ENCODE measurements around the gene PXMP4.

DNA sequence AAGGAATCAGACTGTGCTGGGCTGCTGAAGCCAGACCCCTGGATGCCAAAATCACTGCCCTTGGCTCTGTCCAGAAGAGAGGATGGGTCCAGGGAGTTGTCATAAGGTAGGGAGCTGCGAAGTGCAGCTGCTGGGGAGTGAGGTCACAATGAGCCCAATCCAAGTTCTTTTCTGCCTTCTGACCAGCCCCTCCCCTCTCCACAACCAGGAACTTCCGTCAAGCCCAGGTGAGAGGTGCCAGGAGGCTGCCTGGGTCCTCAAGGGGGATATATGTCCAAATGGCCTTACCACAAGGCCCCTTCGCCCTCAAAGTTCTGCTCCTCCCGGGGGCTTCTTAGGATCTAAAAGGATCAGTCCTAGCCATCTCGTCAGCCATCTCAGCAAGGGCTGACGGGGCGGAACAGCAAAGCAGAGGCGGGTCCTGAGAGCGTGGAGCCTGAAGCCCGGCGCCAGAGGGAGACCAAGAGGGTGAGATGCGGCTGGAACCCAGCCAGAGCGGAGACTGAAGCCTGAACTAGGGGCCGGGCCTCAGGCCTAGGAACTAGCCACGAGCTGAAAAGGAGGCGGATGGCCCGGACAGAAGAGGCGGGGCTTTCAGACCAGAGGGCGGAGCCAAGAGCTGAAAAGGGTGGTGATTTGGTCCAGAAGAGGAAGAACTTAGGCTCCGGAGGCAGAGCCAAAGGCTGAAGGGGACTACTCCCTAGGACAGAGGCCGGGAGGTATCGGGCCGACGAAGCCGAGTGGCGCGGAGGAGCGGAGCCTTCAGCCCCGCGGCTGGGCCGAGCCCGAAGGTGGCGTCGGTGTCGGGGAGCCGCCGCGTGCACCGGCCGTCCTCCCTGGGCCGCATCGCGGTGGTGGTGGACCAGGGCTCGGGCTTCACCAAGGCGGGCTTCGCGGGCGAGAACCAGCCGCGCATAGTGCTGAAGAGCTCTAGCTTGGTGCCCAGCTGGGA lies 53.5 kb downstream of the PXMP4 start, which contains the start of gene ACTL10:
- TF ChIP-seq POLR2A (IDR thresholded peaks at IDR 0.05), result peak; percentile 36 to 89
- TF ChIP-seq, protein P1, sequence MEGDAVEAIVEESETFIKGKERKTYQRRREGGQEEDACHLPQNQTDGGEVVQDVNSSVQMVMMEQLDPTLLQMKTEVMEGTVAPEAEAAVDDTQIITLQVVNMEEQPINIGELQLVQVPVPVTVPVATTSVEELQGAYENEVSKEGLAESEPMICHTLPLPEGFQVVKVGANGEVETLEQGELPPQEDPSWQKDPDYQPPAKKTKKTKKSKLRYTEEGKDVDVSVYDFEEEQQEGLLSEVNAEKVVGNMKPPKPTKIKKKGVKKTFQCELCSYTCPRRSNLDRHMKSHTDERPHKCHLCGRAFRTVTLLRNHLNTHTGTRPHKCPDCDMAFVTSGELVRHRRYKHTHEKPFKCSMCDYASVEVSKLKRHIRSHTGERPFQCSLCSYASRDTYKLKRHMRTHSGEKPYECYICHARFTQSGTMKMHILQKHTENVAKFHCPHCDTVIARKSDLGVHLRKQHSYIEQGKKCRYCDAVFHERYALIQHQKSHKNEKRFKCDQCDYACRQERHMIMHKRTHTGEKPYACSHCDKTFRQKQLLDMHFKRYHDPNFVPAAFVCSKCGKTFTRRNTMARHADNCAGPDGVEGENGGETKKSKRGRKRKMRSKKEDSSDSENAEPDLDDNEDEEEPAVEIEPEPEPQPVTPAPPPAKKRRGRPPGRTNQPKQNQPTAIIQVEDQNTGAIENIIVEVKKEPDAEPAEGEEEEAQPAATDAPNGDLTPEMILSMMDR (IDR thresholded peaks at IDR 0.05), result peak; percentile 7 to 48 (median 42)

All from adrenal gland (tissue), 5 donors.